HEK293T (cell line): ENCODE data around the gene RPL18A.

Experiments
- CTCF ChIA-PET: fragments of 350-600 bp; formaldehyde crosslinking; extraction: SDS; loops from one replicate; lab custom pipeline; 2021; ENCODE audit warnings: antibody characterized with exemption, inconsistent platforms; lab: Yijun Ruan, JAX
- POLR2A ChIA-PET: fragments of 350-600 bp; formaldehyde crosslinking; extraction: SDS; loops from one replicate; lab custom pipeline; 2020; ENCODE audit warnings: antibody characterized with exemption, inconsistent platforms; lab: Yijun Ruan, JAX
- DNase-seq: peaks from one replicate; pipeline ENCODE4 v3.0.0; 2012; ENCODE audit warnings: mixed read lengths; ENCODE audit errors: extremely low spot score
- ARNT ChIP-seq: fragments of 450-650 bp; IDR thresholded peaks from 2 replicates; pipeline ENCODE4 v1.6.1; 2017; ENCODE audit warnings: mild to moderate bottlenecking
- BHLHE40 ChIP-seq: fragments of 450-650 bp; IDR thresholded peaks from 2 replicates; pipeline ENCODE4 v1.6.1; 2016; ENCODE audit warnings: mild to moderate bottlenecking, moderate library complexity, borderline replicate concordance
- CTBP1 ChIP-seq: fragments of 450-650 bp; IDR thresholded peaks from 2 replicates; pipeline ENCODE4 v1.6.1; 2016; ENCODE audit warnings: borderline replicate concordance
- ELF4 ChIP-seq: fragments of 450-650 bp; IDR thresholded peaks from 2 replicates; pipeline ENCODE4 v1.6.1; 2017; ENCODE audit warnings: antibody characterized with exemption
- FOXA1 ChIP-seq: fragments of 450-650 bp; IDR thresholded peaks from 2 replicates; pipeline ENCODE4 v1.6.1; 2016; ENCODE audit warnings: mild to moderate bottlenecking
- FOXK2 ChIP-seq: fragments of 450-650 bp; IDR thresholded peaks from 2 replicates; pipeline ENCODE4 v1.6.1; 2016; ENCODE audit warnings: mild to moderate bottlenecking
- FOXM1 ChIP-seq: fragments of 450-650 bp; IDR thresholded peaks from 2 replicates; pipeline ENCODE4 v1.6.1; 2017; ENCODE audit warnings: mild to moderate bottlenecking, borderline replicate concordance
- HDGF ChIP-seq: fragments of 450-650 bp; IDR thresholded peaks from 2 replicates; pipeline ENCODE4 v1.6.1; 2017; ENCODE audit warnings: antibody characterized with exemption, borderline replicate concordance
- L3MBTL2 ChIP-seq: fragments of 450-650 bp; conservative IDR thresholded peaks from 2 replicates; pipeline ENCODE4 v1.6.1; 2016; ENCODE audit warnings: mild to moderate bottlenecking
- LEF1 ChIP-seq: fragments of 450-650 bp; IDR thresholded peaks from 2 replicates; pipeline ENCODE4 v1.6.1; 2017; ENCODE audit warnings: mild to moderate bottlenecking, borderline replicate concordance
- NFRKB ChIP-seq: fragments of 450-650 bp; IDR thresholded peaks from 2 replicates; pipeline ENCODE4 v1.6.1; 2016; ENCODE audit warnings: mild to moderate bottlenecking, moderate library complexity
- SP1 ChIP-seq: fragments of 450-650 bp; IDR thresholded peaks from 2 replicates; pipeline ENCODE4 v1.6.1; 2017
- SUZ12 ChIP-seq: fragments of 450-650 bp; IDR thresholded peaks from 2 replicates; pipeline ENCODE4 v1.6.1; 2016; ENCODE audit warnings: mild to moderate bottlenecking
- TARDBP ChIP-seq: fragments of 450-650 bp; IDR thresholded peaks from 2 replicates; pipeline ENCODE4 v1.6.1; 2016
- ZNF384 ChIP-seq: fragments of 450-650 bp; IDR thresholded peaks from 2 replicates; pipeline ENCODE4 v1.6.1; 2016
- TF ChIP-seq, protein P1 (sequence below): fragments of 450-650 bp; IDR thresholded peaks from 2 replicates; pipeline ENCODE4 v1.6.1; 2016

The RPL18A gene

DNA sequence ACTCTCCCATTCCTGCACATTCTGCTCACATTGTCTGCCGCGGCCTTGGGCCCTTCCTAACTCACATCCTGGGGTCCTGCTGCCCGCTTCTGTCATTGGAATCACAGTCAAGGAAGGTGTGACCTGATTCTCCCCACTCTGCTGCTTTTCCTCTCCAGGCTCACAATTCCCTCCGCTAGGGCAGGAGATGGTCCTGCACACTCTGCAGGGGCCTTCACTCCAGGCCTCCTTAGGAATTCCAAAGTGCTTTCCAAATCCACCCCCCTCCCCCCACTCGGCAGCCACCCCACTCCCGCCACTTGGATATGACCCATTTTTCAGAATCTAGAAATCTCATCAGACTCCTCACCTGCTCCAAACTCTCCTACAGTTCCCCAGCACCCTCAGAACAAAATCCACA, 9.0 kb downstream of the RPL18A start:
- no peak for DNase-seq
- POLR2A ChIA-PET, result interaction anchor here (2.2 kb wide), 1 partner anchor 9 kb away, joined by 5 read pairs; the partner anchor contains the start of gene RPL18A
- CTCF ChIA-PET, result interaction anchor here (0.6 kb wide), 1 partner anchor 68 kb away, joined by 3 read pairs; no protein-coding TSS in a partner anchor
- TF ChIP-seq NFRKB, result no peak
- no peak for TF ChIP-seq LEF1
- TF ChIP-seq TARDBP, result no peak
- no peak for TF ChIP-seq CTBP1
- TF ChIP-seq, protein P1, sequence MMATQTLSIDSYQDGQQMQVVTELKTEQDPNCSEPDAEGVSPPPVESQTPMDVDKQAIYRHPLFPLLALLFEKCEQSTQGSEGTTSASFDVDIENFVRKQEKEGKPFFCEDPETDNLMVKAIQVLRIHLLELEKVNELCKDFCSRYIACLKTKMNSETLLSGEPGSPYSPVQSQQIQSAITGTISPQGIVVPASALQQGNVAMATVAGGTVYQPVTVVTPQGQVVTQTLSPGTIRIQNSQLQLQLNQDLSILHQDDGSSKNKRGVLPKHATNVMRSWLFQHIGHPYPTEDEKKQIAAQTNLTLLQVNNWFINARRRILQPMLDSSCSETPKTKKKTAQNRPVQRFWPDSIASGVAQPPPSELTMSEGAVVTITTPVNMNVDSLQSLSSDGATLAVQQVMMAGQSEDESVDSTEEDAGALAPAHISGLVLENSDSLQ, result no peak
- no peak for TF ChIP-seq FOXA1
- no peak for TF ChIP-seq FOXK2
- no peak for TF ChIP-seq L3MBTL2
- no peak for TF ChIP-seq FOXM1
- no peak for TF ChIP-seq ELF4
- TF ChIP-seq BHLHE40, result no peak
- TF ChIP-seq HDGF, result no peak
- TF ChIP-seq ZNF384, result no peak
- TF ChIP-seq SUZ12, result no peak
- no peak for TF ChIP-seq SP1
- TF ChIP-seq ARNT, result no peak

DNA sequence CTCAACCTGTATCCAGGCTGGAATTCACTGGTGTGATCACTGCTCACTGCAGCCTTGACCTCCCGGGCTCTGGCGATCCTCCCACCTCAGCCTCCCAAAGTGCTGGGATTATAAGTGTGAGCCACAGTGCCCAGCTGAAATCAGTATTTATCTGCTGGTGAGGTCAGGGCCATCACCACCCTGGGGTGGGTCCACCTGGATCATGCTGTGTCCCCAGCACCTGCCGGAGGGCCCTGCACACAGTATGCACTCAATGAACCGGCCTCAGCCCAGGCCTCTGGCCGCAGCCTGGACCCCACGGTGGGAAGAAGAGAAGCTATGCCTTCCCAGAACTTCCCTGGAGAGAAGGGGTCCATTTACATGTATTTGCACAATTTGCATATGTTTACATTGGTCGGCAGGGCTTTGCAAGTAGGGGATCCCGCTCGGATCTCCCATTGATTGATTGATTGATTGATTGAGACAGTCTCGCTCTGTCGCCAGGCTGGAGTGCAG, 9.5 kb downstream of the RPL18A start:
- POLR2A ChIA-PET, result interaction anchor here (2.2 to 3.6 kb wide), 2 partner anchors 10 to 64 kb away, joined by 5 to 31 read pairs; partner anchors contain the start of genes CCDC124 and RPL18A
- TF ChIP-seq L3MBTL2 (no peak), FOXA1 (no peak), LEF1 (no peak), FOXM1 (no peak), ARNT (no peak), HDGF (no peak), CTBP1 (no peak), ELF4 (no peak), SP1 (no peak), BHLHE40 (no peak), SUZ12 (no peak), TARDBP (no peak), ZNF384 (no peak)
- CTCF ChIA-PET, result interaction anchor here (0.6 to 1.3 kb wide), 2 partner anchors 67 to 69 kb away, joined by 3 to 5 read pairs; no protein-coding TSS in a partner anchor
- DNase-seq, result no peak

DNA sequence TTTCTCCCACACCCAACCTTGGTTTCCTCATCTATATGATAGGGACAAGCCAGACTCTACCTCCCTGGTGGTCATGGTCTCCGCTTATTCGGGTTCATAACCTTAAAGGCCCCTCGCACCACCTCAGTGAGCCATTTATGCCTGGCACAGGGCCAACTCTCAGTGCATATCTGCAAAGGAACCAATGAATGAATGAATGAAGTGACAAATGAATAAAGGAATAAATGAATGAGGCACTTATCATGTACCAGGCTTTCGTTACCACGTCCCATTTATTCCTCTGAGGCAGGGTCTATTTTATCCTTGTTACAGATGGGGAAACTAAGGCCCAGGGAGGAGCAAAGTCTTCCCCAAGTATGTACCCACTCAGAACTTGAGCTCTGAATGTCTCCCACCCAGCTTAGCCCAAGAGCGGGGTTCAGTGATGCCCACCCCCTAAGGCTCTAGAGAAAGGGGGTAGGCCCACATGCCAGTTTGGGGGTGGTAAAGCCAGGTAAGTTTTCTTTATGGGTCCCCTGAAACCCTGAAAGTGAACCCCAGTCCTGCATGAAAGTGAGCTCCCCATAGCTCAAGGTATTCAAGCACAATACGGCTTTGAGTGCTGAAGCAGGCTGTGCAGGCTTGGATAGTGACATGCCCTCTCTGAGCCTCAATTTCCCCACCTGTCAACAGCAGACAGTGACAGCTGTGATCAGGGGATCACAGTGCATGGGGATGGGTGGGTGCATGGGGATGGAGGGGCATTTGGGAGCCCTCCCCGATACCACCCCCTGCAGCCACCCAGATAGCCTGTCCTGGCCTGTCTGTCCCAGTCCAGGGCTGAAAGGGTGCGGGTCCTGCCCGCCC, 11.5 kb downstream of the RPL18A start:
- no peak for DNase-seq
- POLR2A ChIA-PET, result interaction anchor here (1.7 to 3.6 kb wide), 2 partner anchors 12 to 62 kb away, joined by 8 to 31 read pairs; partner anchors contain the start of genes CCDC124 and RPL18A
- TF ChIP-seq HDGF, result no peak
- TF ChIP-seq ZNF384, result no peak
- no peak for TF ChIP-seq FOXA1
- no peak for TF ChIP-seq LEF1
- no peak for TF ChIP-seq ELF4
- no peak for TF ChIP-seq L3MBTL2
- TF ChIP-seq SP1, result no peak
- TF ChIP-seq FOXM1, result no peak
- no peak for TF ChIP-seq SUZ12
- TF ChIP-seq BHLHE40, result no peak
- TF ChIP-seq ARNT, result no peak
- TF ChIP-seq NFRKB, result no peak
- TF ChIP-seq, protein P1, result no peak
- TF ChIP-seq TARDBP, result no peak
- TF ChIP-seq FOXK2, result no peak
- TF ChIP-seq CTBP1, result no peak
- CTCF ChIA-PET, result interaction anchor here (0.6 to 2.2 kb wide), 5 partner anchors 11 to 125 kb away, joined by 3 to 13 read pairs (median 6); partner anchors contain the start of gene CCDC124

DNA sequence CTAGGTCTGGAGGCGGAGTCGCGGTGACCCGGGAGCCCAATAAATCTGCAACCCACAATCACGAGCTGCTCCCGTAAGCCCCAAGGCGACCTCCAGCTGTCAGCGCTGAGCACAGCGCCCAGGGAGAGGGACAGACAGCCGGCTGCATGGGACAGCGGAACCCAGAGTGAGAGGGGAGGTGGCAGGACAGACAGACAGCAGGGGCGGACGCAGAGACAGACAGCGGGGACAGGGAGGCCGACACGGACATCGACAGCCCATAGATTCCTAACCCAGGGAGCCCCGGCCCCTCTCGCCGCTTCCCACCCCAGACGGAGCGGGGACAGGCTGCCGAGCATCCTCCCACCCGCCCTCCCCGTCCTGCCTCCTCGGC, 12.2 kb downstream of the RPL18A start, which contains the start of gene SLC5A5:
SLC5A5 (plus strand) TSS at position 68 of the 373 bp plus-strand sequence. CDS start 375 bp downstream, outside the sequence.
- no peak for TF ChIP-seq SUZ12
- no peak for TF ChIP-seq ELF4
- TF ChIP-seq FOXA1, result no peak
- no peak for TF ChIP-seq ARNT
- no peak for TF ChIP-seq HDGF
- no peak for TF ChIP-seq TARDBP
- no peak for TF ChIP-seq LEF1
- TF ChIP-seq NFRKB, result no peak
- TF ChIP-seq ZNF384, result no peak
- TF ChIP-seq FOXK2, result no peak
- TF ChIP-seq, protein P1, result no peak
- no peak for TF ChIP-seq FOXM1
- TF ChIP-seq SP1, result no peak
- no peak for TF ChIP-seq L3MBTL2
- ChIA-PET CTCF (interaction anchor here (2.2 kb wide), 1 partner anchor 61 kb away, joined by 13 read pairs; the partner anchor contains the start of gene CCDC124), POLR2A (interaction anchor here (1.7 to 3.6 kb wide), 2 partner anchors 13 to 61 kb away, joined by 8 to 31 read pairs; partner anchors contain the start of genes CCDC124 and RPL18A)
- DNase-seq, result no peak
